Endothelial cell of umbilical vein (primary cell): ENCODE measurements around the gene MYO9B. TPM values are rescaled to one million over a fixed set of nuclear protein-coding genes. Genes with fewer than 3 reads are reported as not detected.

ENCODE experiments used
- BruUV-seq: library from RNA; stranded (reverse); fragments of 400-500 nt; replicated peaks from 2 replicates; lab custom pipeline; 2021; lab: Mats Ljungman, UMichigan
- CTCF ChIA-PET: fragments of 300-600, 350-600 bp; sonication (Branson Sonifier 250); formaldehyde crosslinking; loops from one replicate; lab custom pipeline; 2021; ENCODE audit warnings: antibody characterized with exemption, inconsistent platforms; lab: Charles Lee
- POLR2A ChIA-PET: fragments of 300-600, 350-600 bp; sonication (Branson Sonifier 250); formaldehyde crosslinking; loops from one replicate; lab custom pipeline; 2021; ENCODE audit warnings: antibody characterized with exemption, inconsistent platforms; lab: Charles Lee
- DNase-seq: peaks from one replicate; pipeline ENCODE4 v3.0.0-alpha.2; 2011; ENCODE audit warnings: low read depth, low spot score
- FAIRE-seq: peaks from 2 replicates; lab custom pipeline; 2011; peaks lifted over from hg19 to GRCh38; lab: Jason Lieb, UNC
- H2AFZ ChIP-seq: 2 replicates; pipeline ENCODE4 v1.6.0; 2012; ENCODE audit warnings: low read depth, low read length, control low read depth, inconsistent platforms
- H3K27ac ChIP-seq: 2 replicates; pipeline ENCODE4 v1.5.1; 2011; ENCODE audit warnings: low read depth, mild to moderate bottlenecking, control low read depth, low read length, moderate library complexity; ENCODE audit not compliant: insufficient read depth
- H3K27me3 ChIP-seq, 2 experiments: 2 replicates each; pipeline versions ENCODE4 v1.6.0 to v1.6.1; 2011; ENCODE audit warnings: low read length in 2 of 2, mixed read lengths in 1 of 2; ENCODE audit not compliant: control insufficient read depth in 2 of 2, insufficient read depth in 2 of 2
- H3K36me3 ChIP-seq, 2 experiments: 2 replicates in 1 of 2; 3 replicates in 1 of 2; pipeline ENCODE4 v1.5.1; 2011; ENCODE audit warnings: low read length in 2 of 2, mild to moderate bottlenecking in 1 of 2, moderate library complexity in 1 of 2; ENCODE audit not compliant: control insufficient read depth in 2 of 2, insufficient read depth in 2 of 2; ENCODE audit errors: extremely low read depth in 1 of 2
- H3K4me1 ChIP-seq: 3 replicates; pipeline ENCODE4 v1.5.1; 2011; ENCODE audit warnings: mild to moderate bottlenecking, low read length; ENCODE audit not compliant: control insufficient read depth, insufficient read depth; ENCODE audit errors: extremely low read depth
- H3K4me2 ChIP-seq: 2 replicates; pipeline ENCODE4 v1.6.1; 2011; ENCODE audit warnings: low read length, control low read depth, mixed read lengths; ENCODE audit not compliant: insufficient read depth
- H3K4me3 ChIP-seq, 3 experiments: fragments of 200-600 bp in 1 of 3; sonication (generic), shearing (Covaris generic) in 1 of 3; replicated peaks in 1 of 3; 2 replicates each; pipeline ENCODE4 v1.5.1; 2011 to 2016; ENCODE audit warnings: control low read depth in 3 of 3, low read length in 3 of 3, mild to moderate bottlenecking in 2 of 3, inconsistent platforms in 1 of 3, low read depth in 1 of 3, moderate library complexity in 1 of 3; ENCODE audit not compliant: insufficient read depth in 1 of 3
- H3K79me2 ChIP-seq: 2 replicates; pipeline ENCODE4 v1.6.0; 2012; ENCODE audit warnings: low read length, inconsistent platforms; ENCODE audit not compliant: control insufficient read depth, insufficient read depth
- H3K9ac ChIP-seq: replicated peaks from 2 replicates; pipeline ENCODE3; 2011; ENCODE audit warnings: low read length, control low read depth; ENCODE audit not compliant: insufficient read depth; ENCODE audit errors: extremely low read depth
- H3K9me1 ChIP-seq: replicated peaks from 3 replicates; pipeline ENCODE4 v1.6.0; 2011; ENCODE audit warnings: mild to moderate bottlenecking, low read length; ENCODE audit not compliant: control insufficient read depth, insufficient read depth; ENCODE audit errors: extremely low read depth
- H3K9me3 ChIP-seq: replicated peaks from 2 replicates; pipeline ENCODE4 v1.5.1; 2012; ENCODE audit warnings: low read length, inconsistent platforms; ENCODE audit not compliant: control insufficient read depth, insufficient read depth
- H4K20me1 ChIP-seq: replicated peaks from 2 replicates; pipeline ENCODE3; 2011; ENCODE audit warnings: mild to moderate bottlenecking, low read length; ENCODE audit not compliant: control insufficient read depth, insufficient read depth; ENCODE audit errors: extremely low read depth
- FOS ChIP-seq: IDR thresholded peaks from 2 replicates; pipeline ENCODE4 v1.6.1; 2011; ENCODE audit warnings: mild to moderate bottlenecking, low read length, moderate library complexity, borderline replicate concordance; ENCODE audit not compliant: insufficient read depth
- JUN ChIP-seq: IDR thresholded peaks from 2 replicates; pipeline ENCODE4 v1.6.1; 2011; ENCODE audit warnings: borderline replicate concordance, low read depth; ENCODE audit not compliant: insufficient read length, insufficient read depth
- POLR2A ChIP-seq: IDR thresholded peaks from 2 replicates; pipeline ENCODE4 v1.6.1; 2012; ENCODE audit warnings: low read depth, mild to moderate bottlenecking, control low read depth, low read length
- POLR2AphosphoS5 ChIP-seq: IDR thresholded peaks from 2 replicates; pipeline ENCODE4 v1.6.1; 2012; ENCODE audit warnings: low read depth, mild to moderate bottlenecking, control low read depth, low read length, moderate library complexity; ENCODE audit not compliant: insufficient read depth
- dilution Hi-C: fragments of 300-500 bp; cut with MboI; formaldehyde crosslinking; loops from one replicate; pipeline ENCODE4 v1.15.0; 2019; ENCODE audit warnings: low sequenced_read_pairs; ENCODE audit not compliant: extremely low pct_ligation_motif_present
- intact Hi-C: fragments of 100-400 bp; cut with micrococcal nuclease; formaldehyde crosslinking; loops from one replicate; pipeline ENCODE4 v1.10.0; 2022
- polyA plus RNA-seq, 4 experiments: library from polyadenylated mRNA; depleted of rRNA in 3 of 4; stranded (reverse) in 3 of 4; unstranded in 1 of 4; fragments of >200 nt; gene quantifications; 2 replicates each; pipeline versions ENCODE4 v1.2.1 to v1.2.3, GENCODE V29; 2011 to 2012; ENCODE audit warnings: missing spikeins in 1 of 4
- total RNA-seq: library from RNA; stranded (reverse); gene quantifications from 2 replicates; pipeline ENCODE4 v1.2.3, GENCODE V29; 2021

The MYO9B gene
- total and polyA plus RNA-seq, 2 donors (not counting 3 experiments of a cell fraction or from before 2014, with no cell fraction given): 64.4 to 119 TPM

DNA sequence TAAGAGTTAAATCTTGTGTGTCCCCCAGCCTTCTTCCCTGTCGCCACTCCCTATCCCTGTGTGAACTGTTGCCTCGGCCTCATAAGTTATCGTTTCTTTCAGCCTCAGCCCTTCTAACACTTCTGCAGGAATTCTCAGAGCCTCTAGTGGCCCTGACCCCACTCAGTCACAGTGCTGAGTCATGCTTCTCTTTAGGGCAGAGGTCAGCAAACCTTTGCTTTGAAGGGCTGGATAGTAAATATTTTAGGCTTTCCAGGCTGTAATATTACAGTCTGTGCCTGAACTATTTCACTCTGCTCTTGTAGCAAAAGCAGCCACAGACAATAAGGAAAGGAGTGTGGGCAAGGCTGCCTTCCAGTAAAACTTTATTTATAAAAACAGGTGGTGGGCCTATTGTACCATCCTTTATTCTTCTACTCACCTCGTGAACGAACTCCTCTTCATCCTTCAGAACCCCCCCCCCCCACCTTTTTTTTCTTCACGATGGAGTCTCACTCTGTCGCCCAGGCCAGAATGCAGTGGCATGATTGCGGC lies 22.1 kb downstream of the MYO9B start:
- H3K4me2 ChIP-seq: peak overlapping the region; percentile 28
- dilution Hi-C loops: no loop called here

DNA sequence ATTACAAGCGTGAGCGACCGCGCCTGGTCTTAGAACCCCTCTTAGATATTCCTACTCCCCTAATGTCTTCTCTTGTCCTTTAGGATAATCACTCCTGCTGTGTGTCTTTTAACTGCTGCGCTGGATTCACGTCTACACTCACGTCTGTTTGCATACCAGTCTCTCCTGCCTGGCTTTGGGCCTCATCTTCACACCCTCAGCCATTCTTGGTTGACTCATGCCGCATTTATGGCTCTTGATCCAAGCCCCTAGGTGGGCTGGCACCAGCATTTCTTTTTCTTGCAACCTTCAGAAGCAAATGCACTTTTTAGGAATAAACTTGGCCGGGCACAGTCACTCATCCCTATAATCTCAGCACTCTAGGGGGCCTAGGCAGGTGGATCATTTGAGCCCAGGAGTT lies 22.7 kb downstream of the MYO9B start:
- Histone ChIP-seq H4K20me1 (peaks cover 5% of the 10 kb centered on the region), H3K9me3 (no peaks in the 10 kb centered on the region), H3K4me2 (no peak overlapping the region), H3K27me3 (no peaks in the 10 kb centered on the region), H3K4me3 (no peak overlapping the region), H3K9me1 (no peaks in the 10 kb centered on the region), H3K36me3 (peaks cover 0 to 10% of the 10 kb centered on the region in 2 experiments), H3K79me2 (peaks cover 89% of the 10 kb centered on the region), H3K9ac (no peak overlapping the region), H2AFZ (no peak overlapping the region), H3K27ac (no peak overlapping the region), H3K4me1 (peaks cover 12% of the 10 kb centered on the region)
- no peak for FAIRE-seq
- intact Hi-C loops (no loop called here), dilution Hi-C loops (no loop called here)
- no peak for DNase-seq
- CTCF ChIA-PET: no interaction called here
- POLR2A ChIA-PET: no interaction called here
- no TSS peak for BruUV-seq
- TF ChIP-seq POLR2A (no peak), JUN (no peak)

More for the DNA sequence above, 22.1 kb downstream of the MYO9B start:
- Histone ChIP-seq H3K4me3 (no peak overlapping the region), H3K79me2 (peaks cover 89% of the 10 kb centered on the region), H2AFZ (no peak overlapping the region), H4K20me1 (peaks cover 5% of the 10 kb centered on the region), H3K36me3 (peaks cover 0 to 10% of the 10 kb centered on the region in 2 experiments), H3K4me1 (peaks cover 12% of the 10 kb centered on the region), H3K9ac (peak overlapping the region; percentile 7), H3K9me1 (no peaks in the 10 kb centered on the region), H3K9me3 (no peaks in the 10 kb centered on the region), H3K27ac (peak overlapping the region; percentile 16), H3K27me3 (no peaks in the 10 kb centered on the region)
- intact Hi-C loops: no loop called here
- DNase-seq (peak; percentile 41), FAIRE-seq (peak; percentile 85)
- BruUV-seq: no TSS peak
- POLR2A ChIA-PET: no interaction called here
- CTCF ChIA-PET: interaction anchor here (0.8 kb wide), 1 partner anchor 8 kb away, joined by 3 read pairs; no protein-coding TSS in a partner anchor
- peak; percentile 44 for TF ChIP-seq FOS
- no peak for TF ChIP-seq POLR2AphosphoS5
